ENCODE data around the gene HMGB3.
"Not testable (repeated sequence)": the region's sequence is repeated elsewhere in the genome, so short reads cannot be mapped to it uniquely, and the experiment has no call there.

HMGB3 gene

GRCh38 chrX:150980186-150980585, 2.9 kb upstream of the HMGB3 start:
- no peak for DNase-seq

GRCh38 chrX:150980711-150981110, 2.4 kb upstream of the HMGB3 start:
- DNase-seq = no peak

GRCh38 chrX:150982235-150982787, 824 bp upstream of the HMGB3 start:
- no peak for DNase-seq

- DNase-seq = no peak
These were observed 510 bp downstream of the HMGB3 start for GRCh38 chrX:150983521-150984168.

GRCh38 chrX:150984169-150984824, 1.2 kb downstream of the HMGB3 start:
- no peak for DNase-seq

GRCh38 chrX:150987687-150988086, 4.6 kb downstream of the HMGB3 start:
- not testable (repeated sequence) for DNase-seq

GRCh38 chrX:150989420-150989819, 6.3 kb downstream of the HMGB3 start:
- DNase-seq = no peak

- DNase-seq = no peak
These were observed 7.8 kb downstream of the HMGB3 start for GRCh38 chrX:150990910-150991309.

GRCh38 chrX:151000861-151001331, 17.8 kb downstream of the HMGB3 start:
- DNase-seq = no peak

- no peak for DNase-seq
These were observed 20.9 kb downstream of the HMGB3 start for GRCh38 chrX:151004085-151004484.

GRCh38 chrX:151006410-151007109, 23.4 kb downstream of the HMGB3 start:
- no peak for DNase-seq

- no peak for DNase-seq
These were observed 26.4 kb downstream of the HMGB3 start for GRCh38 chrX:151009582-151009981.

- DNase-seq = no peak
These were observed 30.1 kb downstream of the HMGB3 start for GRCh38 chrX:151013164-151013743.

- DNase-seq = no peak
These were observed 32.5 kb downstream of the HMGB3 start for GRCh38 chrX:151015684-151016083.

- no peak for DNase-seq
These were observed 36.7 kb downstream of the HMGB3 start for GRCh38 chrX:151019856-151020255.

- no peak for DNase-seq
These were observed 47.7 kb downstream of the HMGB3 start for GRCh38 chrX:151030845-151031244.

GRCh38 chrX:151031391-151031975, 48.3 kb downstream of the HMGB3 start:
- DNase-seq = no peak

- DNase-seq = no peak
These were observed 56.2 kb downstream of the HMGB3 start for GRCh38 chrX:151039351-151039750.
